ENCODE measurements around the gene MLF2.
"Not testable (repeated sequence)": the region's sequence is repeated elsewhere in the genome, so short reads cannot be mapped to it uniquely, and the experiment has no call there.

Gene MLF2

GRCh38 chr12:6729186-6729585 lies 23.8 kb downstream of the MLF2 start:
- no peak for DNase-seq

- no peak for DNase-seq
Observed at GRCh38 chr12:6725350-6725749, 27.6 kb downstream of the MLF2 start.

- peak; percentile 15 for DNase-seq
Observed at GRCh38 chr12:6724409-6724797, 28.5 kb downstream of the MLF2 start.

- DNase-seq, result peak; percentile 99
Observed at GRCh38 chr12:6723607-6724408, 29.1 kb downstream of the MLF2 start, which contains the start of gene COPS7A. Gene COPS7A (plus strand): TSS chr12:6724046. CDS start chr12:6724657, 611 bp downstream.

GRCh38 chr12:6722863-6723262 lies 30.1 kb downstream of the MLF2 start:
- no peak for DNase-seq

- DNase-seq, result no peak
Observed at GRCh38 chr12:6716874-6717437, 36.0 kb downstream of the MLF2 start.

- not testable (repeated sequence) for DNase-seq
Observed at GRCh38 chr12:6716031-6716873, 36.7 kb downstream of the MLF2 start.

- no peak for DNase-seq
Observed at GRCh38 chr12:6708960-6709394, 44.0 kb downstream of the MLF2 start.

GRCh38 chr12:6708351-6708750 lies 44.6 kb downstream of the MLF2 start:
- not testable (repeated sequence) for DNase-seq

GRCh38 chr12:6703631-6704030 lies 49.3 kb downstream of the MLF2 start:
- DNase-seq, result no peak

GRCh38 chr12:6701078-6701768 lies 51.7 kb downstream of the MLF2 start:
- peak; percentile 21 for DNase-seq

- peak; percentile 31 for DNase-seq
Observed at GRCh38 chr12:6700646-6701051, 52.3 kb downstream of the MLF2 start, which contains the start of gene PIANP. Gene PIANP (minus strand): TSS chr12:6700815. CDS start chr12:6698061, 2,754 bp downstream.

- no peak for DNase-seq
Observed at GRCh38 chr12:6699989-6700645, 52.8 kb downstream of the MLF2 start.

GRCh38 chr12:6699259-6699988 lies 53.5 kb downstream of the MLF2 start:
- DNase-seq, result no peak

- DNase-seq, result peak; percentile 19
Observed at GRCh38 chr12:6698352-6699046, 54.4 kb downstream of the MLF2 start.
